MCF 10A (cell line): ENCODE results near the gene GAA. TPM values are rescaled to one million over a fixed set of nuclear protein-coding genes. Genes with fewer than 3 reads are reported as not detected.

ENCODE experiments used
- BruUV-seq: library from RNA; stranded (reverse); fragments of 400-500 nt; replicated peaks from 2 replicates; lab custom pipeline; 2021; lab: Mats Ljungman, UMichigan
- CTCF ChIA-PET: fragments of 300-600 bp; sonication (Branson Sonifier 250); formaldehyde crosslinking; extraction: SDS; loops from one replicate; lab custom pipeline; 2021; ENCODE audit warnings: antibody characterized with exemption, inconsistent platforms; lab: Yijun Ruan, JAX
- POLR2A ChIA-PET: fragments of 300-600, 350-650 bp; sonication (Branson Sonifier 250); formaldehyde crosslinking; extraction: SDS; loops from one replicate; lab custom pipeline; 2020; ENCODE audit warnings: antibody characterized with exemption, inconsistent platforms; lab: Yijun Ruan, JAX
- DNase-seq: peaks from one replicate; pipeline ENCODE4 v3.0.0-alpha.2; 2018; ENCODE audit not compliant: unreplicated experiment
- H3K27ac Mint-ChIP-seq: one replicate; pipeline ENCODE4 v1.8.0; 2022; ENCODE audit warnings: mild to moderate bottlenecking, low read depth, mixed read lengths; ENCODE audit not compliant: unreplicated experiment
- H3K27me3 Mint-ChIP-seq: one replicate; pipeline ENCODE4 v1.8.0; 2022; ENCODE audit warnings: mixed read lengths; ENCODE audit not compliant: insufficient read depth, unreplicated experiment
- H3K36me3 Mint-ChIP-seq: one replicate; pipeline ENCODE4 v1.8.0; 2022; ENCODE audit warnings: mild to moderate bottlenecking, moderate library complexity, mixed read lengths; ENCODE audit not compliant: insufficient read depth, unreplicated experiment
- H3K4me1 Mint-ChIP-seq: one replicate; pipeline ENCODE4 v1.8.0; 2022; ENCODE audit warnings: mixed read lengths; ENCODE audit not compliant: insufficient read depth, unreplicated experiment
- H3K4me3 Mint-ChIP-seq: one replicate; pipeline ENCODE4 v1.8.0; 2022; ENCODE audit warnings: mild to moderate bottlenecking, moderate library complexity, mixed read lengths; ENCODE audit not compliant: unreplicated experiment
- H3K9me3 Mint-ChIP-seq: one replicate; pipeline ENCODE4 v1.8.0; 2022; ENCODE audit warnings: mixed read lengths; ENCODE audit not compliant: unreplicated experiment
- CTCF ChIP-seq: fragments of 200-600 bp; IDR thresholded peaks from one replicate; pipeline ENCODE4 v1.8.0; 2022; ENCODE audit warnings: antibody characterized with exemption, mild to moderate bottlenecking; ENCODE audit not compliant: unreplicated experiment
- intact Hi-C: fragments of 100-400 bp; cut with micrococcal nuclease; formaldehyde crosslinking; loops from 2 replicates; pipeline ENCODE4 v1.14.1; 2022
- total RNA-seq: library from RNA; stranded (reverse); gene quantifications from 2 replicates; pipeline ENCODE4 v1.2.3, GENCODE V29; 2022

GAA gene
- total RNA-seq, 1 experiment from 2014 or later = 26.0 TPM

GRCh38 chr17:80068301-80069222 lies 32.8 kb upstream of the GAA start:
- POLR2A ChIA-PET = no interaction called here
- peaks cover 8% of the 10 kb centered on the region for H3K4me1 Mint-ChIP-seq
- no peak overlapping the region for H3K27ac Mint-ChIP-seq
- H3K27me3 Mint-ChIP-seq = no peaks in the 10 kb centered on the region
- intact Hi-C loops = no loop called here
- TF ChIP-seq CTCF = no peak
- CTCF ChIA-PET = interaction anchor here (2.9 kb wide), 1 partner anchor 14 kb away, joined by 14 read pairs; no protein-coding TSS in a partner anchor
- H3K4me3 Mint-ChIP-seq = no peak overlapping the region
- no peaks in the 10 kb centered on the region for H3K36me3 Mint-ChIP-seq
- H3K9me3 Mint-ChIP-seq = no peaks in the 10 kb centered on the region
- DNase-seq = no peak
- no TSS peak for BruUV-seq

GRCh38 chr17:80070375-80071115 lies 30.8 kb upstream of the GAA start:
- no peak for TF ChIP-seq CTCF
- no peaks in the 10 kb centered on the region for H3K27me3 Mint-ChIP-seq
- no peak overlapping the region for H3K27ac Mint-ChIP-seq
- POLR2A ChIA-PET = no interaction called here
- no TSS peak for BruUV-seq
- no peaks in the 10 kb centered on the region for H3K36me3 Mint-ChIP-seq
- no peaks in the 10 kb centered on the region for H3K9me3 Mint-ChIP-seq
- no peak for DNase-seq
- no peaks in the 10 kb centered on the region for H3K4me1 Mint-ChIP-seq
- no peak overlapping the region for H3K4me3 Mint-ChIP-seq
- intact Hi-C loops = no loop called here
- CTCF ChIA-PET = interaction anchor here (2.0 kb wide), 1 partner anchor 12 kb away, joined by 5 read pairs; no protein-coding TSS in a partner anchor

GRCh38 chr17:80071116-80071841 lies 30.1 kb upstream of the GAA start:
- H3K27me3 Mint-ChIP-seq = no peaks in the 10 kb centered on the region
- no peak for TF ChIP-seq CTCF
- no TSS peak for BruUV-seq
- no peak overlapping the region for H3K27ac Mint-ChIP-seq
- H3K36me3 Mint-ChIP-seq = no peaks in the 10 kb centered on the region
- POLR2A ChIA-PET = no interaction called here
- intact Hi-C loops = no loop called here
- DNase-seq = no peak
- H3K4me1 Mint-ChIP-seq = no peaks in the 10 kb centered on the region
- no peaks in the 10 kb centered on the region for H3K9me3 Mint-ChIP-seq
- H3K4me3 Mint-ChIP-seq = no peak overlapping the region
- CTCF ChIA-PET = interaction anchor here (2.0 kb wide), 1 partner anchor 11 kb away, joined by 5 read pairs; no protein-coding TSS in a partner anchor
